Common myeloid progenitor, CD34-positive (primary cell): Measurements from ENCODE around the gene PRKCB.
A peak's percentile ranks its signal among the peaks of the same experiment; 100 is the strongest.

Experiments
- CTCF ChIA-PET: fragments of 350-600 bp; sonication (Branson Sonifier 250); formaldehyde crosslinking; loops from one replicate; lab custom pipeline; 2021; ENCODE audit warnings: antibody characterized with exemption; lab: Charles Lee
- POLR2A ChIA-PET: fragments of 350-600 bp; sonication (Branson Sonifier 250); formaldehyde crosslinking; loops from one replicate; lab custom pipeline; 2021; ENCODE audit warnings: antibody characterized with exemption; lab: Charles Lee
- DNase-seq, 3 donors: peaks; one replicate each; pipeline versions ENCODE4 v3.0.0 to v3.0.0-alpha.2; 2013
- H3K27ac ChIP-seq, 2 experiments: 1 replicate in 1 of 2; 2 replicates in 1 of 2; pipeline ENCODE4 v1.7.0; 2013; ENCODE audit warnings: inconsistent platforms in 2 of 2, low read length in 2 of 2, mild to moderate bottlenecking in 2 of 2, low read depth in 1 of 2, moderate library complexity in 1 of 2; ENCODE audit not compliant: severe bottlenecking in 2 of 2, insufficient read depth in 1 of 2, poor library complexity in 1 of 2
- H3K27me3 ChIP-seq, 5 experiments: replicated peaks in 2 of 5; 1 replicate in 3 of 5; 2 replicates in 2 of 5; pipeline versions ENCODE4 v1.6.1 to v1.7.0; 2013; ENCODE audit warnings: low read length in 4 of 5, mild to moderate bottlenecking in 2 of 5, moderate library complexity in 2 of 5, inconsistent platforms in 1 of 5; ENCODE audit not compliant: insufficient read depth in 5 of 5, control insufficient read depth in 4 of 5
- H3K36me3 ChIP-seq, 4 experiments: 1 replicate in 2 of 4; 2 replicates in 2 of 4; pipeline versions ENCODE4 v1.6.1 to v1.7.0; 2013; ENCODE audit warnings: low read length in 3 of 4, control low read depth in 1 of 4, mild to moderate bottlenecking in 1 of 4; ENCODE audit not compliant: control insufficient read depth in 4 of 4, insufficient read depth in 4 of 4
- H3K4me1 ChIP-seq, 4 experiments: 1 replicate in 3 of 4; 2 replicates in 1 of 4; pipeline versions ENCODE4 v1.6.1 to v1.7.1; 2013; ENCODE audit warnings: low read length in 3 of 4, mild to moderate bottlenecking in 3 of 4, control low read depth in 1 of 4, inconsistent platforms in 1 of 4, moderate library complexity in 1 of 4; ENCODE audit not compliant: control insufficient read depth in 4 of 4, insufficient read depth in 4 of 4; ENCODE audit errors: control extremely low read depth in 1 of 4
- H3K4me3 ChIP-seq, 7 experiments: 1 replicate in 4 of 7; 2 replicates in 3 of 7; pipeline versions ENCODE4 v1.5.1 to v1.7.0; 2013; ENCODE audit warnings: mild to moderate bottlenecking in 7 of 7, low read length in 6 of 7, moderate library complexity in 6 of 7, inconsistent platforms in 2 of 7, low read depth in 2 of 7, control low read depth in 1 of 7; ENCODE audit not compliant: insufficient read depth in 4 of 7, control insufficient read depth in 1 of 7; ENCODE audit errors: extremely low read depth in 1 of 7
- H3K9me3 ChIP-seq, 5 experiments: 1 replicate in 4 of 5; 2 replicates in 1 of 5; pipeline versions ENCODE4 v1.6.1 to v1.7.1; 2013; ENCODE audit warnings: low read length in 4 of 5, mild to moderate bottlenecking in 2 of 5, inconsistent platforms in 1 of 5, low read depth in 1 of 5, moderate library complexity in 1 of 5; ENCODE audit not compliant: control insufficient read depth in 4 of 5, insufficient read depth in 2 of 5; ENCODE audit errors: control extremely low read depth in 1 of 5
- WGBS: methylation state at CpG from one replicate; pipeline ENCODE4 v1.1.5; 2013; ENCODE audit not compliant: insufficient coverage; 5-methylcytosine and 5-hydroxymethylcytosine counted together

Gene PRKCB

DNA sequence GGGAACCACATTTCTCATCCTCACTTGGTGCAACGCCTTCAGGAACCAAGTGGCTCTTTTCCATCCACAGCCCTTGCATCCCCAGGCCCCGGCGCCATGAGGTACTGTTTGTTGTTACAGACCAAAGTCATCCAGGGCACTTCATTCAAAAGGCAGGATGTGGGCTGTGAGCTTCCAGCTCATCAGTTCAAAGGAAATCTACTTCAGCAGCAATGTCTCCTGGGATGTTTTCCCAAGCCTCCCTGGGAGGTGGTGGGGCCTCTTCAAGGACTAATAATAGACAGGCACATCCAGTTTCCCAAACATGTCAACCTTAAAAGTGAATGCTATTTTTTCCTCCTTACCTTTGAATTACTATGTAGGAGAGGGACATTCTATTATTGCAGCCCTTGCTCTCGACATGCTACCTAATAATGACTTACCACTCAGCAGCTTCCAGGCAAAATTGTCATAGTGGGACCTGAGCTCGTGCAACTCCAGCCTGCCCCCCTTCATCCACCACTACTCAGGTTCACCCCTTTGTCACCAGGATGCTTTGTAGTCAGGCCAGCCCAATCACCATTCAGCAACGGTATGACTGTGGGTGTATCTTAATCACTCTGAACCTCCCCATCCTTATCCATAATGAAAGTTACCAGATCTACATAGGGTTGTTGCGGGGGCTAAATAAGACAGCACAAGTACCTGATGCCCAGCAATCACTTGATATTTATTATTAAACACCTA, 1.7 kb upstream of the PRKCB start:
- no peak overlapping the region for H3K27ac ChIP-seq
- 100% methylated on average over 5 of the region's 7 CpGs for WGBS
- peaks cover 4 to 29% (median 18%) of the 10 kb centered on the region in 4 experiments for H3K4me1 ChIP-seq
- H3K9me3 ChIP-seq: peaks cover 0 to 12% (median 3%) of the 10 kb centered on the region in 5 experiments
- no peak overlapping the region for H3K4me3 ChIP-seq
- ChIA-PET CTCF (interaction anchor here (0.5 to 1.5 kb wide), 6 partner anchors 25 to 70 kb away, joined by 3 to 4 read pairs (median 3); no protein-coding TSS in a partner anchor), POLR2A (no interaction called here)
- no peak for DNase-seq
- peaks cover 0 to 3% (median under 1%) of the 10 kb centered on the region in 4 experiments for H3K36me3 ChIP-seq
- H3K27me3 ChIP-seq: no peaks in the 10 kb centered on the region

GRCh38 chr16:23836078-23836403, 258 bp downstream of the PRKCB start:
- H3K27ac ChIP-seq: no peak overlapping the region
- H3K9me3 ChIP-seq: peaks cover 0 to under 1% (median 0%) of the 10 kb centered on the region in 5 experiments
- WGBS: under 1% methylated on average over 36 of the region's 45 CpGs
- CTCF ChIA-PET: interaction anchor here (0.9 to 1.0 kb wide), 4 partner anchors 29 to 61 kb away, joined by 3 to 7 read pairs (median 4); no protein-coding TSS in a partner anchor
- H3K36me3 ChIP-seq: peaks cover 0 to 17% (median 13%) of the 10 kb centered on the region in 4 experiments
- POLR2A ChIA-PET: no interaction called here
- H3K27me3 ChIP-seq: no peaks in the 10 kb centered on the region
- peak in 1 of 3 donors; percentile 44 for DNase-seq
- H3K4me1 ChIP-seq: peaks cover 4 to 29% (median 18%) of the 10 kb centered on the region in 4 experiments
- H3K4me3 ChIP-seq: peak overlapping the region; percentile 67 to 93 (median 81)

- WGBS: under 1% methylated on average over 39 of the region's 63 CpGs
- POLR2A ChIA-PET: interaction anchor here (0.6 kb wide), 1 partner anchor 15 kb away, joined by 3 read pairs; no protein-coding TSS in a partner anchor
- Histone ChIP-seq H3K27ac (peak overlapping the region in 1 of 2 experiments; percentile 40), H3K36me3 (peaks cover 0 to 17% (median 13%) of the 10 kb centered on the region in 4 experiments), H3K4me3 (peak overlapping the region; percentile 67 to 93 (median 81)), H3K9me3 (no peaks in the 10 kb centered on the region), H3K4me1 (peaks cover 4 to 29% (median 18%) of the 10 kb centered on the region in 4 experiments), H3K27me3 (no peaks in the 10 kb centered on the region)
- DNase-seq: peak; percentile 76 to 90 (median 86)
- CTCF ChIA-PET: interaction anchor here (0.8 to 2.0 kb wide), 11 partner anchors 9 to 66 kb away, joined by 3 to 8 read pairs (median 4); no protein-coding TSS in a partner anchor
Measured at GRCh38 chr16:23836404-23837311, 875 bp downstream of the PRKCB start.

DNA sequence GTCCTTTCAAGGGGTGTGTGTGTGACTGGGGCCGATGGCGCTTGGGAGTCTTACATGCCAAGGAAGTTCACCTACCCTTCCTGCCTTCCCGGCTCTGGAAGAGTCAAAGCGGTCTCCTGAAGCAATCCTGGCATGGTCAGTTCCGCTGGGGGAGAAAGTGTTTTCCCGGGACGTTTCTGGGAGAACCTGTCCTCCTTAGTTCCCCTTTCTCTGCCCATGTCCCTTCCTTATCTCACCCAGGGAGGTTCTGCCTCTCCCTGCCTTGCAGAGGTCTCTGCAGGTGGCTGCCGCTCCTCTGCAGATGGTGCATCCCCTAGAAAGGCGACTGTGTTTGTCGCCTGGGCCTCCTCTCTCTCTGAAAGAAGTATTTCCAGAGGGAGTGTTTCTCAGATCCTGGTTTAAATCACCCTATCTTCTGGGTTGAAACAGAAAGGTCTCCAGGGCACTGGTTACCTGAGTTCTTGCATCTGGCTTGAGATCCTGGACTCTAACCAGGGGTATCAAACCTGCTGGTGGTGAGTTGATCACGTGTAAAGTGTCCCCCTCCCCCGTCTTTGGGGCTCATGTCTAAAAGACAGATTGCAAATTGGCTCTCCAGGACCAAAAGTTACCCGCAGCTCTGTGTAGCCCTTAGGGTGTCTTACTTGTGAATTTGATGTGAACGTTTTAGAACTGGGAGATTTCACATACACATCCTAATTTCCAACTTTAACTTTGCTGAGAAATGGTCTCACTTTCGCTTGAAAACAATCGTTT, 1.9 kb downstream of the PRKCB start:
- ChIA-PET POLR2A (interaction anchor here (0.6 to 0.7 kb wide), 2 partner anchors 16 to 22 kb away, joined by 3 read pairs; no protein-coding TSS in a partner anchor), CTCF (interaction anchor here (0.7 to 2.0 kb wide), 11 partner anchors 11 to 65 kb away, joined by 3 to 8 read pairs (median 4); no protein-coding TSS in a partner anchor)
- DNase-seq: no peak
- WGBS: 41% methylated on average over 10 of the region's 16 CpGs
- H3K4me1 ChIP-seq: peaks cover 4 to 28% (median 18%) of the 10 kb centered on the region in 4 experiments
- peak overlapping the region in 1 of 2 experiments; percentile 40 for H3K27ac ChIP-seq
- no peaks in the 10 kb centered on the region for H3K9me3 ChIP-seq
- H3K36me3 ChIP-seq: peaks cover 0 to 21% (median 15%) of the 10 kb centered on the region in 4 experiments
- no peaks in the 10 kb centered on the region for H3K27me3 ChIP-seq
- H3K4me3 ChIP-seq: peak overlapping the region in 6 of 7 experiments; percentile 67 to 88 (median 77)

DNA sequence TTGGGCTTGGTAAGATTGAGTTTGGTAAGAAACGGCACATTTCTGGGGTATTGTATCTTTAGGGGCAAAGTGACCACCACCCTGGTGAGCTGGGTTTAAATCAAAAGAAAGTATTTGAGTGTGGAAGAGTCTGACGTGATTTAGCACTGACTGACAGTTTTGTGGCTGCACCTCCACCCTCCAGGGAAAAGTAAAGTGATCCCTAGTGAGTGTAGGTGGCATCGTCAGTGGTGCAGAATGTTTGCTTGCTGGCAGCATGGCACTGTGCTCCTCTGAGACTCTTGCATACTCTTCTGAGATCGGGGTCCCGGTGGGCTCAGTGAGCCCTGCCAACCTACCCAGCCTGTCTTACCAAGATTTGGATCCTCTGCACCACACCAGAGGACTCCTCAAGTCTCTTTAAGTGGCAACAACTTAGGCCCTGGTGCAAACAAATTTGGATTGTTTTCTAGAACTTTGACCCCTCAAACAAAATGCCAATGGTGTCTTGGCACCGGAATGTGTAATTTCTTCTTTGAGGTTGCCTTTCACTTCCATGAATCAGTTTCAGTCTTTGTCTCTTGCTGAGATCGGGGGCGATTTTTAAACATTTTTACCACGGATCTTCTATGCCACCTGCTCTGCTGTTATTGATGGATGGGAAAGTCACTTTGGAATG, 2.8 kb downstream of the PRKCB start:
- Histone ChIP-seq H3K27ac (no peak overlapping the region), H3K9me3 (no peaks in the 10 kb centered on the region), H3K27me3 (no peaks in the 10 kb centered on the region), H3K4me1 (peaks cover 4 to 23% (median 18%) of the 10 kb centered on the region in 4 experiments), H3K36me3 (peaks cover 0 to 21% (median 15%) of the 10 kb centered on the region in 4 experiments), H3K4me3 (no peak overlapping the region)
- CTCF ChIA-PET: interaction anchor here (0.7 to 3.0 kb wide), 5 partner anchors 11 to 41 kb away, joined by 3 to 11 read pairs (median 4); no protein-coding TSS in a partner anchor
- POLR2A ChIA-PET: interaction anchor here (0.7 kb wide), 1 partner anchor 21 kb away, joined by 3 read pairs; no protein-coding TSS in a partner anchor
- no peak for DNase-seq
- 96% methylated on average over 7 of the region's 9 CpGs for WGBS

- Histone ChIP-seq H3K36me3 (peaks cover 0 to 21% (median 16%) of the 10 kb centered on the region in 4 experiments), H3K27ac (no peak overlapping the region), H3K4me1 (peaks cover 4 to 20% (median 15%) of the 10 kb centered on the region in 4 experiments), H3K4me3 (no peak overlapping the region), H3K27me3 (no peaks in the 10 kb centered on the region), H3K9me3 (no peaks in the 10 kb centered on the region)
- ChIA-PET POLR2A (no interaction called here), CTCF (interaction anchor here (2.5 to 3.0 kb wide), 2 partner anchors 18 to 37 kb away, joined by 11 read pairs; no protein-coding TSS in a partner anchor)
- 100% methylated on average over 2 of the region's 3 CpGs for WGBS
- no peak for DNase-seq
Measured at GRCh38 chr16:23840310-23840709, 4.5 kb downstream of the PRKCB start.
